Mucosa of descending colon (tissue), 3 donors: ENCODE measurements around the gene TTC8. TPM values are rescaled to one million over a fixed set of nuclear protein-coding genes. Genes with fewer than 3 reads are reported as not detected.
"Not testable (repeated sequence)": the region's sequence is repeated elsewhere in the genome, so short reads cannot be mapped to it uniquely, and the experiment has no call there.

Experiments
- ATAC-seq: fragments of 200-7000 bp; cut with Tn5 transposase; one replicate; pipeline ENCODE4 v1.9.1; 2020; ENCODE audit warnings: mild to moderate bottlenecking, moderate library complexity
- DNase-seq, 3 donors: peaks; one replicate each; pipeline ENCODE4 v3.0.0-alpha.2; 2020
- H3K36me3 ChIP-seq: fragments of 200-600 bp; one replicate; pipeline ENCODE4 v1.8.0; 2021; ENCODE audit warnings: low read depth, mild to moderate bottlenecking
- H3K4me1 ChIP-seq: fragments of 200-600 bp; one replicate; pipeline ENCODE4 v1.8.0; 2021; ENCODE audit warnings: low read depth, mild to moderate bottlenecking
- H3K4me3 ChIP-seq: fragments of 200-600 bp; one replicate; pipeline ENCODE4 v1.8.0; 2021; ENCODE audit warnings: mild to moderate bottlenecking
- H3K9me3 ChIP-seq: fragments of 200-600 bp; one replicate; pipeline ENCODE4 v1.8.0; 2021; ENCODE audit warnings: mild to moderate bottlenecking
- CTCF ChIP-seq: fragments of 200-600 bp; IDR thresholded peaks from one replicate; pipeline ENCODE4 v1.8.0; 2022; ENCODE audit warnings: antibody characterized with exemption, mild to moderate bottlenecking
- intact Hi-C, 2 donors: fragments of 100-400 bp; cut with DNase I in 1 of 2; cut with micrococcal nuclease in 1 of 2; formaldehyde crosslinking; loops; one replicate each; pipeline versions ENCODE4 v1.11.0 to v1.11.1; 2022; cut with DNase I, micrococcal nuclease
- total RNA-seq, 3 donors: library from RNA; stranded (reverse); fragmentation: NEBNext Ultra II Directional in 2 of 3; extraction: Animal tissue kit (Norgen Biotek cat#: 25700) in 2 of 3; gene quantifications; one replicate each; pipeline versions ENCODE4 v1.2.1 to v1.2.4, GENCODE V29; 2021 to 2023
- donor health status: DM: no; HTN: no; CAD: no; lungs with moderate emphysema.
- donor health status: DM: no; HTN: no; CAD: no.
- donor health status: DM: no; HTN: yes; CAD: no.

TTC8 gene
- total RNA-seq, 3 donors from 2014 or later, result 12.5 to 20.2 (median 14.1) TPM

- intact Hi-C loops, result no loop called here
- Histone ChIP-seq H3K4me3 (no peak overlapping the region), H3K9me3 (no peaks in the 10 kb centered on the region), H3K4me1 (peaks cover 1% of the 10 kb centered on the region), H3K36me3 (no peaks in the 10 kb centered on the region)
- no peak for DNase-seq
- ATAC-seq, result no peak
- no peak for TF ChIP-seq CTCF
These were observed 6.4 kb upstream of the TTC8 start for GRCh38 chr14:88818018-88818417.

GRCh38 chr14:88819674-88820073 lies 4.8 kb upstream of the TTC8 start:
- H3K4me1 ChIP-seq, DNase-seq, ATAC-seq, intact Hi-C loops, H3K4me3 ChIP-seq, H3K36me3 ChIP-seq, H3K9me3 ChIP-seq: not testable (repeated sequence)

- Histone ChIP-seq H3K36me3 (no peaks in the 10 kb centered on the region), H3K9me3 (no peaks in the 10 kb centered on the region), H3K4me1 (peaks cover 4% of the 10 kb centered on the region), H3K4me3 (no peak overlapping the region)
- ATAC-seq, result no peak
- TF ChIP-seq CTCF, result no peak
- no peak for DNase-seq
- intact Hi-C loops, result no loop called here
These were observed 3.1 kb upstream of the TTC8 start for GRCh38 chr14:88821378-88821777.

GRCh38 chr14:88821888-88822287 lies 2.6 kb upstream of the TTC8 start:
- no peak overlapping the region for H3K4me3 ChIP-seq
- no peaks in the 10 kb centered on the region for H3K9me3 ChIP-seq
- no peaks in the 10 kb centered on the region for H3K36me3 ChIP-seq
- intact Hi-C loops, result no loop called here
- no peak for ATAC-seq
- no peak for TF ChIP-seq CTCF
- no peak for DNase-seq
- H3K4me1 ChIP-seq, result peaks cover 4% of the 10 kb centered on the region

- no peak for ATAC-seq
These were observed 510 bp upstream of the TTC8 start for GRCh38 chr14:88823968-88824313.

GRCh38 chr14:88825078-88825458 lies 617 bp downstream of the TTC8 start:
- peaks cover 4% of the 10 kb centered on the region for H3K4me1 ChIP-seq

More at GRCh38 chr14:88823968-88824313, 510 bp upstream of the TTC8 start:
- peak overlapping the region; percentile 44 for H3K4me3 ChIP-seq
- DNase-seq, result no peak
- no peaks in the 10 kb centered on the region for H3K36me3 ChIP-seq
- no peaks in the 10 kb centered on the region for H3K9me3 ChIP-seq
- intact Hi-C loops, result no loop called here
- no peak for TF ChIP-seq CTCF
- peaks cover 4% of the 10 kb centered on the region for H3K4me1 ChIP-seq

More at GRCh38 chr14:88825078-88825458, 617 bp downstream of the TTC8 start:
- Histone ChIP-seq H3K36me3 (no peaks in the 10 kb centered on the region), H3K4me3 (peak overlapping the region; percentile 44), H3K9me3 (no peaks in the 10 kb centered on the region)
- TF ChIP-seq CTCF, result no peak
- intact Hi-C loops, result no loop called here
- ATAC-seq (no peak), DNase-seq (no peak)
